ENCODE measurements around the gene MAP1A. TPM values are rescaled to one million over a fixed set of nuclear protein-coding genes. Genes with fewer than 3 reads are reported as not detected.

The MAP1A gene
- total RNA-seq, 1 donor from 2014 or later = 4.0 TPM

DNA sequence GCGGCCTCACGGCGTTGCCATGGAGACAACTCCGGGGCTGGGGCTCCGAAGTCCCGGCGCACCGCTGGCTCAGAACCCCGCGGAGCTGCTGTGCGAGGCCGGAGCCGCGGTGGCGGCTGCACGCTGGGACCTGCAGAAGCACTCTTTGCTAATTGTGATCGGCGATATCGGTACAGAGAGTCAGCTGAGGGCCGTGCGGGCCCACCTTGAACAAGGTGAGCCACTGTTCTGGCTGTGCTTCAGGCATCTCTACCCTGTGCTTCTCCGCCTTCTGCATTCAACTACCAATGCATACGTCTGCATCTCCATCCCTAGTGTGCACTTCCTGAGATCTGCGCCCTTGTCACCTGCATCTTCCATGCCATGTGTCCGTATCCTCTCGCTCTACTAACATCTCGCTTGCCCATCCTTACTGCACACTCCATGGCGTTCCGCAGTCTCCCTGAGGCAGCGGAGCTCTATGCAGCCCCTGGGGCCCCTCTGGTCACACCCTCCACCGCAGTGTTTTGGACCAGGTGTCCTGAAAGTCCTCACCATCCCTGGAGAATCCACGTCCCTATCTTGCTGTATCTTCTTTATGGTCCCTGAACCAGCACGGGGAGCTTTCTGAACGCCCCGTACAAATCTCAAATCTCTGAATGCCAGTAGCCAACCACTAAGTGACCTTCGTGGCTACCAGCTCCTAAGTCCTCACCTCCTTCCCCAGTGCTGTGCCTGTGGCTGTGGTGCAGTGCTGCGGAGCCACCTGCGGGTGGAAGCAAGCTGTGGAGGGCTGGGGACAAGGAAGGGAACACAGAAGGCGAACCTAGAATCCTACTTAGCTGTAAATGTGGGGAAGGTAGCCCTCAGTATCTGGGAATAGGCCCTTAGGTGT lies 6.2 kb upstream of the MAP1A start:
- no peaks in the 10 kb centered on the region for H3K79me2 ChIP-seq (ENCODE audit: low read depth)
- H3K27me3 ChIP-seq = peaks cover 14% of the 10 kb centered on the region
- peak overlapping the region; percentile 63 for H3K4me3 ChIP-seq
- H3K9me3 Mint-ChIP-seq = no peaks in the 10 kb centered on the region
- peaks cover 31% of the 10 kb centered on the region for H3K4me1 ChIP-seq
- H3K4me3 Mint-ChIP-seq = peak overlapping the region; percentile 90
- H3F3A ChIP-seq (ENCODE audit: low read depth) = peaks cover 27% of the 10 kb centered on the region
- H3K36me3 Mint-ChIP-seq = peaks cover 10% of the 10 kb centered on the region
- peak overlapping the region; percentile 75 for H2AFZ ChIP-seq (replicated peaks)
- H3K9me3 ChIP-seq (ENCODE audit: low read depth) = no peaks in the 10 kb centered on the region
- H3K27me3 Mint-ChIP-seq (ENCODE audit: insufficient read depth, low read depth) = peaks cover 4% of the 10 kb centered on the region
- H3K4me2 ChIP-seq = peak overlapping the region; percentile 84
- no peaks in the 10 kb centered on the region for H4K20me1 ChIP-seq (ENCODE audit: low read depth)
- TF ChIP-seq, protein P1, sequence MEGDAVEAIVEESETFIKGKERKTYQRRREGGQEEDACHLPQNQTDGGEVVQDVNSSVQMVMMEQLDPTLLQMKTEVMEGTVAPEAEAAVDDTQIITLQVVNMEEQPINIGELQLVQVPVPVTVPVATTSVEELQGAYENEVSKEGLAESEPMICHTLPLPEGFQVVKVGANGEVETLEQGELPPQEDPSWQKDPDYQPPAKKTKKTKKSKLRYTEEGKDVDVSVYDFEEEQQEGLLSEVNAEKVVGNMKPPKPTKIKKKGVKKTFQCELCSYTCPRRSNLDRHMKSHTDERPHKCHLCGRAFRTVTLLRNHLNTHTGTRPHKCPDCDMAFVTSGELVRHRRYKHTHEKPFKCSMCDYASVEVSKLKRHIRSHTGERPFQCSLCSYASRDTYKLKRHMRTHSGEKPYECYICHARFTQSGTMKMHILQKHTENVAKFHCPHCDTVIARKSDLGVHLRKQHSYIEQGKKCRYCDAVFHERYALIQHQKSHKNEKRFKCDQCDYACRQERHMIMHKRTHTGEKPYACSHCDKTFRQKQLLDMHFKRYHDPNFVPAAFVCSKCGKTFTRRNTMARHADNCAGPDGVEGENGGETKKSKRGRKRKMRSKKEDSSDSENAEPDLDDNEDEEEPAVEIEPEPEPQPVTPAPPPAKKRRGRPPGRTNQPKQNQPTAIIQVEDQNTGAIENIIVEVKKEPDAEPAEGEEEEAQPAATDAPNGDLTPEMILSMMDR (IDR thresholded peaks at IDR 0.05) = peak; percentile 38
- no peak for TF ChIP-seq EZH2 (IDR thresholded peaks at IDR 0.05)
- TF ChIP-seq EZH2phosphoT487 (IDR thresholded peaks at IDR 0.05) = no peak
- H3K4me1 Mint-ChIP-seq = peaks cover 67% of the 10 kb centered on the region
- H3K27ac Mint-ChIP-seq = peak overlapping the region; percentile 88
- no peaks in the 10 kb centered on the region for H3K36me3 ChIP-seq
- peak; percentile 61 for DNase-seq (ENCODE audit: low spot score)
- H3K9ac ChIP-seq = no peak overlapping the region
- no peak overlapping the region for H3K27ac ChIP-seq

DNA sequence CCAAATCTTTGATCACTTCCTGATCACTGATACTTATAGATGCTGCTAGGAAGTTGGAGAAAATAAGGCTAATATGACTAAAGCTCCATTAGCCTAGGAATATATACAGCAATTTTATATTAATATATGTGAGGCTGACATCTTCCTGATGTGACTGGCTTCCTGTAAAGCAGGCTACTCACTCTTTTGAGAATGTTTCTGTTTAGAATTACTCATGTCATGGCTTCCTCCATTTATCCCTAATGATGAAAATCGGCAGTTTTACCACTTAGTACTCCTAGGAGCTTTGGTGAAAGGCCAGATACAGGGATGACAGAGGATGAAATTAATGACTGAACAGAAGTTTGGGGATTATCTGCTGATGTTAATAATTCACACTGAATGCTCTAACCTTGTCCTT lies 3.9 kb upstream of the MAP1A start:
- Mint-ChIP-seq H3K4me3 (no peak overlapping the region), H3K9me3 (no peaks in the 10 kb centered on the region), H3K36me3 (peaks cover 10% of the 10 kb centered on the region), H3K4me1 (peaks cover 79% of the 10 kb centered on the region), H3K27me3 (ENCODE audit: insufficient read depth, low read depth) (peaks cover 6% of the 10 kb centered on the region), H3K27ac (peak overlapping the region; percentile 57)
- Histone ChIP-seq H3K79me2 (ENCODE audit: low read depth) (no peaks in the 10 kb centered on the region), H2AFZ (replicated peaks) (no peak overlapping the region), H3K4me2 (no peak overlapping the region), H3K4me3 (no peak overlapping the region), H3F3A (ENCODE audit: low read depth) (peaks cover 38% of the 10 kb centered on the region), H3K9ac (no peak overlapping the region), H4K20me1 (ENCODE audit: low read depth) (no peaks in the 10 kb centered on the region), H3K4me1 (peaks cover 44% of the 10 kb centered on the region), H3K27ac (no peak overlapping the region), H3K36me3 (no peaks in the 10 kb centered on the region), H3K9me3 (ENCODE audit: low read depth) (no peaks in the 10 kb centered on the region), H3K27me3 (peaks cover 14% of the 10 kb centered on the region)
- TF ChIP-seq, protein P1 (IDR thresholded peaks at IDR 0.05) = no peak
- TF ChIP-seq EZH2phosphoT487 (IDR thresholded peaks at IDR 0.05) (no peak), EZH2 (IDR thresholded peaks at IDR 0.05) (no peak)
- no peak for DNase-seq (ENCODE audit: low spot score)

DNA sequence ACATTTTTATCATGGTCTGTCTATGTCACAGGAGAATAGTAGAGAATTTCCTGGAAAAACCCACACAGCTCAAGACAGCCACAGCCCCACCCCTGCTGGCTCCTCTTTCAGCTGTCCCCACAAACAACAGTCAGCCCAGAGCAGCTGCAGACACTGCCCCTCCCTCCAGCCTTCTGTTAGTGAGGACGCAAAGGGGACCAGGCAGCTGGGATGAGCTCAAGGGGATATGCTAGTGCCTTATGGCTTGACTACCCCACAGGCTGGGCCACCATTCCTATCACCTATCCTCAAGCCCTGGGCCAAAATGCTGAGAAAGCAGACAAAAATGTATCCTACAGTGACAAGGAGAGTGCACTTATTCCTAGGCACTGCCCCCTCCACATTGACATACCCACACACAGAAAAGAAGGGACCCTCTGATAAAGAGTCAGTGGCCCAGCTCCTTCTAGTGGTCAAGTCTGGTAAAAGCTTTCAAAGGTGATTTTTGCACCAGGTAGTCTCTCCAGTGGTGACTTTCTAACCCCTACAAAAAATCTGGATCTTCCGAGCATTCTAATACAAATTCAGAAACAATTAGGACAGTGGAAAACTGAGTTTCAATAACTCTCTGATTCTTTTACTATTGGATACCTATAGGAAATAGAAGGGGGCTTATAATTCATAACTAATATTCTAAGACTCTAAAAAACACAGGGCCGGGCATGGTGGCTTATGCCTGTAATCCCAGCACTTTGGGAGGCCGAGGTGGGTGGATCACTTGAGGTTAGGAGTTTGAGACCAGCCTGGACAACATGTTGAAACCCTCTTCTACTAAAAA lies 3.0 kb upstream of the MAP1A start:
- no peak overlapping the region for H2AFZ ChIP-seq (replicated peaks)
- DNase-seq (ENCODE audit: low spot score) = peak; percentile 69
- Mint-ChIP-seq H3K4me1 (peaks cover 80% of the 10 kb centered on the region), H3K4me3 (peak overlapping the region; percentile 66), H3K27ac (no peak overlapping the region), H3K27me3 (ENCODE audit: insufficient read depth, low read depth) (peaks cover 6% of the 10 kb centered on the region), H3K36me3 (peaks cover 10% of the 10 kb centered on the region), H3K9me3 (no peaks in the 10 kb centered on the region)
- no peaks in the 10 kb centered on the region for H4K20me1 ChIP-seq (ENCODE audit: low read depth)
- no peak overlapping the region for H3K9ac ChIP-seq
- peaks cover 44% of the 10 kb centered on the region for H3K4me1 ChIP-seq
- H3K4me2 ChIP-seq = peak overlapping the region; percentile 55
- no peaks in the 10 kb centered on the region for H3K79me2 ChIP-seq (ENCODE audit: low read depth)
- H3F3A ChIP-seq (ENCODE audit: low read depth) = peaks cover 41% of the 10 kb centered on the region
- H3K27me3 ChIP-seq = peaks cover 14% of the 10 kb centered on the region
- no peaks in the 10 kb centered on the region for H3K36me3 ChIP-seq
- no peak overlapping the region for H3K4me3 ChIP-seq
- no peaks in the 10 kb centered on the region for H3K9me3 ChIP-seq (ENCODE audit: low read depth)
- TF ChIP-seq, protein P1 (IDR thresholded peaks at IDR 0.05) = peak; percentile 79
- TF ChIP-seq EZH2phosphoT487 (IDR thresholded peaks at IDR 0.05) (no peak), EZH2 (IDR thresholded peaks at IDR 0.05) (no peak)
- no peak overlapping the region for H3K27ac ChIP-seq

Data from neural progenitor cell (in vitro differentiated cells).